Activated T-cell treated with anti-CD3 and anti-CD28 coated beads, Interleukin-2, amount 50 U/mL, for 24 hours (primary cell): Measurements from ENCODE around the gene IFIH1.
A peak's percentile ranks its signal among the peaks of the same experiment; 100 is the strongest.

ENCODE experiments used
- DNase-seq: peaks from one replicate; pipeline ENCODE4 v3.0.0-alpha.2; 2020
- H3K27ac Mint-ChIP-seq: 2 replicates; pipeline ENCODE4 v1.8.0; 2020; ENCODE audit warnings: mild to moderate bottlenecking, mixed read lengths
- H3K27me3 Mint-ChIP-seq: 2 replicates; pipeline ENCODE4 v1.8.0; 2020; ENCODE audit warnings: mixed read lengths
- H3K36me3 Mint-ChIP-seq: 2 replicates; pipeline ENCODE4 v1.8.0; 2020; ENCODE audit warnings: low read depth, mixed read lengths
- H3K4me1 Mint-ChIP-seq: 2 replicates; pipeline ENCODE4 v1.8.0; 2020; ENCODE audit warnings: low read depth, mixed read lengths
- H3K4me3 Mint-ChIP-seq: 2 replicates; pipeline ENCODE4 v1.8.0; 2020; ENCODE audit warnings: mild to moderate bottlenecking, moderate library complexity, mixed read lengths
- H3K9me3 Mint-ChIP-seq: 2 replicates; pipeline ENCODE4 v1.8.0; 2020; ENCODE audit warnings: mixed read lengths

IFIH1 gene

GRCh38 chr2:162324953-162325352 is 6.5 kb upstream of the IFIH1 start:
- H3K27ac Mint-ChIP-seq, result no peak overlapping the region
- no peak overlapping the region for H3K4me3 Mint-ChIP-seq
- H3K9me3 Mint-ChIP-seq, result no peaks in the 10 kb centered on the region
- no peaks in the 10 kb centered on the region for H3K36me3 Mint-ChIP-seq
- DNase-seq, result no peak
- H3K4me1 Mint-ChIP-seq, result peaks cover 14% of the 10 kb centered on the region
- no peaks in the 10 kb centered on the region for H3K27me3 Mint-ChIP-seq

GRCh38 chr2:162320864-162321517 is 2.5 kb upstream of the IFIH1 start:
- no peak for DNase-seq
- H3K27me3 Mint-ChIP-seq, result no peaks in the 10 kb centered on the region
- peaks cover 14% of the 10 kb centered on the region for H3K36me3 Mint-ChIP-seq
- no peak overlapping the region for H3K27ac Mint-ChIP-seq
- H3K4me3 Mint-ChIP-seq, result no peak overlapping the region
- no peaks in the 10 kb centered on the region for H3K9me3 Mint-ChIP-seq
- peaks cover 45% of the 10 kb centered on the region for H3K4me1 Mint-ChIP-seq

GRCh38 chr2:162317861-162318327 is 590 bp downstream of the IFIH1 start:
- Mint-ChIP-seq H3K9me3 (no peaks in the 10 kb centered on the region), H3K4me3 (peak overlapping the region; percentile 84), H3K27ac (peak overlapping the region; percentile 97), H3K4me1 (peaks cover 68% of the 10 kb centered on the region), H3K36me3 (peaks cover 23% of the 10 kb centered on the region), H3K27me3 (no peaks in the 10 kb centered on the region)
- DNase-seq, result peak; percentile 68

- peaks cover 23% of the 10 kb centered on the region for H3K36me3 Mint-ChIP-seq
- peaks cover 75% of the 10 kb centered on the region for H3K4me1 Mint-ChIP-seq
- DNase-seq, result no peak
- H3K9me3 Mint-ChIP-seq, result no peaks in the 10 kb centered on the region
- H3K4me3 Mint-ChIP-seq, result peak overlapping the region; percentile 84
- H3K27me3 Mint-ChIP-seq, result no peaks in the 10 kb centered on the region
- H3K27ac Mint-ChIP-seq, result peak overlapping the region; percentile 97
These were observed 1.3 kb downstream of the IFIH1 start for GRCh38 chr2:162317058-162317742.

GRCh38 chr2:162316590-162316989 is 1.9 kb downstream of the IFIH1 start:
- H3K27me3 Mint-ChIP-seq, result no peaks in the 10 kb centered on the region
- peaks cover 23% of the 10 kb centered on the region for H3K36me3 Mint-ChIP-seq
- peak overlapping the region; percentile 65 for H3K27ac Mint-ChIP-seq
- H3K4me3 Mint-ChIP-seq, result peak overlapping the region; percentile 84
- no peaks in the 10 kb centered on the region for H3K9me3 Mint-ChIP-seq
- H3K4me1 Mint-ChIP-seq, result peaks cover 81% of the 10 kb centered on the region
- no peak for DNase-seq

- Mint-ChIP-seq H3K4me1 (peaks cover 80% of the 10 kb centered on the region), H3K27ac (no peak overlapping the region), H3K4me3 (peak overlapping the region; percentile 84), H3K36me3 (peaks cover 24% of the 10 kb centered on the region), H3K27me3 (no peaks in the 10 kb centered on the region), H3K9me3 (no peaks in the 10 kb centered on the region)
- DNase-seq, result no peak
These were observed 2.5 kb downstream of the IFIH1 start for GRCh38 chr2:162315938-162316337.

- DNase-seq, result no peak
- no peak overlapping the region for H3K27ac Mint-ChIP-seq
- peaks cover 81% of the 10 kb centered on the region for H3K4me1 Mint-ChIP-seq
- peaks cover 40% of the 10 kb centered on the region for H3K36me3 Mint-ChIP-seq
- no peaks in the 10 kb centered on the region for H3K27me3 Mint-ChIP-seq
- H3K9me3 Mint-ChIP-seq, result no peaks in the 10 kb centered on the region
- H3K4me3 Mint-ChIP-seq, result no peak overlapping the region
These were observed 5.6 kb downstream of the IFIH1 start for GRCh38 chr2:162312853-162313252.

- Mint-ChIP-seq H3K9me3 (no peaks in the 10 kb centered on the region), H3K4me3 (no peak overlapping the region), H3K27ac (peak overlapping the region; percentile 34), H3K36me3 (peaks cover 46% of the 10 kb centered on the region), H3K4me1 (peaks cover 48% of the 10 kb centered on the region), H3K27me3 (no peaks in the 10 kb centered on the region)
- DNase-seq, result no peak
These were observed 9.6 kb downstream of the IFIH1 start for GRCh38 chr2:162308747-162309503.

- peaks cover 45% of the 10 kb centered on the region for H3K36me3 Mint-ChIP-seq
- H3K9me3 Mint-ChIP-seq, result no peaks in the 10 kb centered on the region
- no peaks in the 10 kb centered on the region for H3K27me3 Mint-ChIP-seq
- H3K4me3 Mint-ChIP-seq, result no peak overlapping the region
- H3K27ac Mint-ChIP-seq, result no peak overlapping the region
- peaks cover 22% of the 10 kb centered on the region for H3K4me1 Mint-ChIP-seq
- DNase-seq, result no peak
These were observed 12.6 kb downstream of the IFIH1 start for GRCh38 chr2:162305901-162306300.

GRCh38 chr2:162301877-162302276 is 16.6 kb downstream of the IFIH1 start:
- H3K27me3 Mint-ChIP-seq, result no peaks in the 10 kb centered on the region
- no peak overlapping the region for H3K4me3 Mint-ChIP-seq
- H3K27ac Mint-ChIP-seq, result no peak overlapping the region
- no peaks in the 10 kb centered on the region for H3K9me3 Mint-ChIP-seq
- H3K36me3 Mint-ChIP-seq, result peaks cover 15% of the 10 kb centered on the region
- DNase-seq, result no peak
- no peaks in the 10 kb centered on the region for H3K4me1 Mint-ChIP-seq

- Mint-ChIP-seq H3K27me3 (no peaks in the 10 kb centered on the region), H3K9me3 (no peaks in the 10 kb centered on the region), H3K4me1 (no peaks in the 10 kb centered on the region), H3K36me3 (peaks cover 13% of the 10 kb centered on the region), H3K27ac (no peak overlapping the region), H3K4me3 (no peak overlapping the region)
- DNase-seq, result no peak
These were observed 17.2 kb downstream of the IFIH1 start for GRCh38 chr2:162301151-162301804.

- H3K27me3 Mint-ChIP-seq, result no peaks in the 10 kb centered on the region
- no peaks in the 10 kb centered on the region for H3K9me3 Mint-ChIP-seq
- no peak overlapping the region for H3K27ac Mint-ChIP-seq
- no peak for DNase-seq
- H3K4me3 Mint-ChIP-seq, result no peak overlapping the region
- no peaks in the 10 kb centered on the region for H3K4me1 Mint-ChIP-seq
- peaks cover 8% of the 10 kb centered on the region for H3K36me3 Mint-ChIP-seq
These were observed 18.2 kb downstream of the IFIH1 start for GRCh38 chr2:162300266-162300665.

GRCh38 chr2:162298669-162299335 is 19.7 kb downstream of the IFIH1 start:
- H3K4me1 Mint-ChIP-seq, result no peaks in the 10 kb centered on the region
- H3K4me3 Mint-ChIP-seq, result no peak overlapping the region
- peaks cover 2% of the 10 kb centered on the region for H3K36me3 Mint-ChIP-seq
- H3K9me3 Mint-ChIP-seq, result no peaks in the 10 kb centered on the region
- H3K27ac Mint-ChIP-seq, result no peak overlapping the region
- H3K27me3 Mint-ChIP-seq, result no peaks in the 10 kb centered on the region
- DNase-seq, result no peak

- Mint-ChIP-seq H3K27me3 (no peaks in the 10 kb centered on the region), H3K27ac (no peak overlapping the region), H3K4me1 (no peaks in the 10 kb centered on the region), H3K36me3 (peaks cover 4% of the 10 kb centered on the region), H3K4me3 (no peak overlapping the region), H3K9me3 (no peaks in the 10 kb centered on the region)
- no peak for DNase-seq
These were observed 20.4 kb downstream of the IFIH1 start for GRCh38 chr2:162297925-162298552.
